ENCODE data around the gene RABGEF1.
"Not testable (repeated sequence)": the region's sequence is repeated elsewhere in the genome, so short reads cannot be mapped to it uniquely, and the experiment has no call there.

- TF ChIP-seq CTCF (conservative IDR thresholded peaks at IDR 0.05; ENCODE audit: low read length); EZH2phosphoT487 (IDR thresholded peaks at IDR 0.05; ENCODE audit: borderline replicate concordance): not testable (repeated sequence)
Observed at GRCh38 chr7:66764905-66765304, 24.4 kb downstream of the RABGEF1 start.

All from Loucy (cell line).